GM12878 (cell line): ENCODE data around the gene HMGB3. TPM values are rescaled to one million over a fixed set of nuclear protein-coding genes. Genes with fewer than 3 reads are reported as not detected.

Experiments used
- ATAC-seq: fragments of 200-7000 bp; cut with Tn5 transposase; 3 replicates; pipeline ENCODE4 v1.9.1; 2020; ENCODE audit warnings: mild to moderate bottlenecking, moderate library complexity
- BruUV-seq: library from RNA; stranded (reverse); fragments of 400-500 nt; replicated peaks from 2 replicates; lab custom pipeline; 2021; lab: Mats Ljungman, UMichigan
- CTCF ChIA-PET: fragments of 300-600 bp; sonication (Branson Sonifier 250); formaldehyde crosslinking; extraction: SDS; loops from one replicate; lab custom pipeline; 2021; ENCODE audit warnings: inconsistent platforms; lab: Yijun Ruan, JAX
- POLR2A ChIA-PET: fragments of 350-600 bp; formaldehyde crosslinking; extraction: SDS; loops from one replicate; lab custom pipeline; 2021; ENCODE audit warnings: inconsistent platforms; lab: Charles Lee
- RAD21 ChIA-PET: fragments of 300-600 bp; sonication (Branson Sonifier 250); formaldehyde crosslinking; loops from one replicate; lab custom pipeline; 2023; ENCODE audit warnings: antibody characterized with exemption; ENCODE audit not compliant: unreplicated experiment; lab: Charles Lee
- SMC1A ChIA-PET: fragments of 300-600 bp; sonication (Branson Sonifier 250); formaldehyde crosslinking; loops from one replicate; lab custom pipeline; 2023; ENCODE audit not compliant: unreplicated experiment, uncharacterized antibody; lab: Charles Lee
- DNase-seq: peaks from one replicate; pipeline ENCODE4 v3.0.0-alpha.2; 2011; ENCODE audit warnings: low read depth, low spot score
- FAIRE-seq: peaks from 3 replicates; lab custom pipeline; 2011; peaks lifted over from hg19 to GRCh38; lab: Jason Lieb, UNC
- H2AFZ ChIP-seq: 2 replicates; pipeline ENCODE4 v1.6.0; 2011; ENCODE audit warnings: low read depth, low read length, control low read depth; ENCODE audit not compliant: control insufficient read depth
- H3K27ac ChIP-seq: 2 replicates; pipeline ENCODE4 v1.5.1; 2011; ENCODE audit warnings: control low read depth; ENCODE audit not compliant: control insufficient read depth, insufficient read depth
- H3K27me3 ChIP-seq, 2 experiments: replicated peaks in 1 of 2; 2 replicates each; pipeline versions ENCODE4 v1.6.0 to v1.6.1; 2011; ENCODE audit warnings: low read length in 1 of 2; ENCODE audit not compliant: control insufficient read depth in 2 of 2, insufficient read depth in 2 of 2
- H3K36me3 ChIP-seq, 2 experiments: 2 replicates each; pipeline ENCODE4 v1.5.1; 2011; ENCODE audit warnings: low read length in 1 of 2; ENCODE audit not compliant: control insufficient read depth in 2 of 2, insufficient read depth in 2 of 2
- H3K4me1 ChIP-seq: 2 replicates; pipeline ENCODE4 v1.6.1; 2011; ENCODE audit warnings: mild to moderate bottlenecking, low read length, moderate library complexity, mixed read lengths; ENCODE audit not compliant: control insufficient read depth, insufficient read depth
- H3K4me2 ChIP-seq: 2 replicates; pipeline ENCODE4 v1.6.0; 2011; ENCODE audit warnings: control low read depth; ENCODE audit not compliant: control insufficient read depth, insufficient read depth
- H3K4me3 ChIP-seq: fragments of 200-600 bp; sonication (generic); 2 replicates; pipeline ENCODE4 v1.5.1; 2016
- H3K79me2 ChIP-seq: 2 replicates; pipeline ENCODE4 v1.6.0; 2011; ENCODE audit warnings: low read length; ENCODE audit not compliant: control insufficient read depth, insufficient read depth
- H3K9ac ChIP-seq: 2 replicates; pipeline ENCODE4 v1.8.0; 2011; ENCODE audit warnings: low read length, control low read depth, mixed read lengths; ENCODE audit not compliant: control insufficient read depth, insufficient read depth
- H3K9me3 ChIP-seq: replicated peaks from 3 replicates; pipeline ENCODE4 v1.5.1; 2011; ENCODE audit warnings: mild to moderate bottlenecking, low read length; ENCODE audit not compliant: control insufficient read depth, insufficient read depth
- H4K20me1 ChIP-seq: 2 replicates; pipeline ENCODE4 v1.6.0; 2011; ENCODE audit not compliant: control insufficient read depth, insufficient read depth
- CHD1 ChIP-seq: IDR thresholded peaks from 2 replicates; pipeline ENCODE4 v1.6.1; 2012; ENCODE audit warnings: low read depth, low read length, improper control_type of control experiment
- MEF2B ChIP-seq: fragments of 450-650 bp; IDR thresholded peaks from 2 replicates; pipeline ENCODE4 v1.6.1; 2018; ENCODE audit warnings: mild to moderate bottlenecking, moderate library complexity; ENCODE audit not compliant: partially characterized antibody, poor library complexity, severe bottlenecking
- NKRF ChIP-seq: fragments of 450-650 bp; conservative IDR thresholded peaks from 2 replicates; pipeline ENCODE4 v1.6.1; 2017; ENCODE audit warnings: mild to moderate bottlenecking, moderate library complexity
- SIX5 ChIP-seq: IDR thresholded peaks from 2 replicates; pipeline ENCODE4 v1.6.1; 2011; ENCODE audit warnings: mild to moderate bottlenecking, low read depth, low read length, moderate library complexity; ENCODE audit not compliant: severe bottlenecking
- SREBF2 ChIP-seq: IDR thresholded peaks from 2 replicates; pipeline ENCODE4 v1.6.1; 2012; ENCODE audit warnings: mild to moderate bottlenecking, low read length
- SUZ12 ChIP-seq: fragments of 200-600 bp; sonication (generic); IDR thresholded peaks from one replicate; pipeline ENCODE4 v1.6.1; 2018; ENCODE audit warnings: antibody characterized with exemption, mild to moderate bottlenecking; ENCODE audit not compliant: unreplicated experiment
- ZZZ3 ChIP-seq: IDR thresholded peaks from 2 replicates; pipeline ENCODE4 v1.6.1; 2011; ENCODE audit warnings: low read depth; ENCODE audit not compliant: control insufficient read depth, insufficient read length
- WGBS: methylation state at CpG from one replicate; pipeline ENCODE4 v1.1.6; 2016; ENCODE audit warnings: low lambda C conversion rate; ENCODE audit not compliant: insufficient replicate concordance, insufficient coverage; ENCODE audit errors: missing lambda C conversion rate; 5-methylcytosine and 5-hydroxymethylcytosine counted together
- in situ Hi-C: fragments of 300-500 bp; cut with MboI; formaldehyde crosslinking; loops from 9 replicates; pipeline ENCODE4 v1.14.3; 2018; ENCODE audit warnings: mixed read lengths
- intact Hi-C: fragments of 100-400 bp; cut with micrococcal nuclease; formaldehyde crosslinking; loops from one replicate; pipeline ENCODE4 v1.14.2; 2022; ENCODE audit not compliant: unreplicated experiment
- polyA plus RNA-seq, 11 experiments: library from polyadenylated mRNA; depleted of rRNA in 4 of 11; unstranded in 6 of 11; stranded (reverse) in 5 of 11; fragments of >200 nt; fragmentation: Nextera tagmentation in 4 of 11; fragmentation: Illumina TruSeq in 1 of 11; extraction: Ambion mirVana in 4 of 11; extraction: Trizol in 1 of 11; gene quantifications; 1 replicate in 1 of 11; 2 replicates in 10 of 11; pipeline versions ENCODE4 v1.2.1 to v1.2.3, GENCODE V29; 2011 to 2016; ENCODE audit warnings: inconsistent platforms in 2 of 11, missing spikeins in 2 of 11, low read depth in 1 of 11
- total RNA-seq, 4 experiments: library from RNA; depleted of rRNA in 3 of 4; stranded (reverse); fragments of >200 nt in 3 of 4; fragmentation: Illumina TruSeq in 1 of 4; extraction: Trizol in 1 of 4; gene quantifications; 2 replicates each; pipeline versions ENCODE4 v1.2.1 to v1.2.3, GENCODE V29; 2013 to 2021

HMGB3 gene
- total and polyA plus RNA-seq, 10 of the 15 experiments (the other 5 are each of a cell fraction or from before 2014, with no cell fraction given): 19.1 to 167 (median 109) TPM

DNA sequence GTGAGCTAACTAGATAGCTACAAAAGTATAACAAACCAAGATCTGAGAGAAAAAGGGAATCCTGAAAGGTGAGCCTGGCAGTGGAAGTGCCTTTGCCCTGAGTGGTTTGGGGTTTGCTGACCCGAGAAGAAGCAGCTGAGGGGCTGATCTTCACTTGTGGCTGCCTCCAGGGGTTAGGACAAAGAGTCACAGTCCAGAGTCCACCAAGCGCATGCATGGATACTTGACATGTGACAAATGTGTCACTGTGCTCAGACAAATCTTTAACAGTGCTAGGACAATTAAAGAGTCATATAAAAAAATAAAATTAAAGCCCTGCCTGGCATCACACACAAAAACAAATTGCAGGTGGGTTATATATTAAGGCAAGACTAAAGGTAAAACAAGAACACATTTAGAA lies 26.4 kb downstream of the HMGB3 start (continued):
- TF ChIP-seq SUZ12 (no peak), MEF2B (no peak), ZZZ3 (no peak)

- ATAC-seq (no peak), DNase-seq (no peak), FAIRE-seq (no peak)
- Histone ChIP-seq H4K20me1 (no peaks in the 10 kb centered on the region), H3K27me3 (no peaks in the 10 kb centered on the region), H3K79me2 (no peaks in the 10 kb centered on the region), H3K9ac (no peak overlapping the region), H3K27ac (no peak overlapping the region), H2AFZ (no peak overlapping the region), H3K4me2 (no peak overlapping the region), H3K36me3 (no peaks in the 10 kb centered on the region), H3K4me3 (no peak overlapping the region), H3K9me3 (no peaks in the 10 kb centered on the region; the same call in 2 of the 3 replicates), H3K4me1 (no peaks in the 10 kb centered on the region)
- intact Hi-C loops (no loop called here), in situ Hi-C loops (no loop called here)
- 8% methylated on average over 5 of the region's 5 CpGs for WGBS
- SMC1A ChIA-PET: no interaction called here
- POLR2A ChIA-PET: no interaction called here
- BruUV-seq: no TSS peak
- RAD21 ChIA-PET: no interaction called here
- CTCF ChIA-PET: no interaction called here
- TF ChIP-seq CHD1 (no peak), SIX5 (no peak)
Measured at GRCh38 chrX:151013164-151013743, 30.1 kb downstream of the HMGB3 start.

DNA sequence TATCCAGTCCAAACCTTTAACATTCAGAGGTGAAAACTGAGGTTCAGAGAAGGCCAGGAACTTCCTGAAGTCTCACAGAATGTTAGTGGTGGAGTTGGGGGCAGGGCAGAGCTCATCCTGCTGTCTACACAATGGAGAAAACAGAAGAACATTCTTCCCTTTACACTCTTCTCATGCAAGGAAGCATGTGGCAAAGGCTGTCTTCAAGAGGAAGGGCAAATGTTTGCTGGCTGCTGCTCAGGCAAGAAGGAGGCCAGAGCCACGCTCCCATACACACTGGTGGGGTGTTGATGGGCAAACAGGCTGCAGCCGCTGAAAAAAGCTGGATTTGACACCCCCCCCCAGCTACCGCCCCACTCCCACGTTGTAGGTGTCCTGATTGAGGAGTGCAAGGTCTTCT lies 32.5 kb downstream of the HMGB3 start:
- in situ Hi-C loops: no loop called here
- Histone ChIP-seq H3K79me2 (no peaks in the 10 kb centered on the region), H3K36me3 (no peaks in the 10 kb centered on the region), H4K20me1 (no peaks in the 10 kb centered on the region), H2AFZ (no peak overlapping the region), H3K9me3 (no peaks in the 10 kb centered on the region; the same call in 2 of the 3 replicates), H3K27me3 (no peaks in the 10 kb centered on the region), H3K27ac (no peak overlapping the region), H3K9ac (no peak overlapping the region), H3K4me2 (no peak overlapping the region), H3K4me3 (no peak overlapping the region), H3K4me1 (no peaks in the 10 kb centered on the region)
- intact Hi-C loops: no loop called here
- TF ChIP-seq SREBF2 (no peak), NKRF (no peak)
- no peak for ATAC-seq
- RAD21 ChIA-PET: no interaction called here
- no TSS peak for BruUV-seq
- POLR2A ChIA-PET: no interaction called here
- FAIRE-seq: no peak
- DNase-seq: no peak
- SMC1A ChIA-PET: no interaction called here
- CTCF ChIA-PET: no interaction called here
- 0% methylated on average over 4 of the region's 4 CpGs for WGBS
